OCI-LY3 (cell line): ENCODE data around the gene XRCC3.

Experiments
- EZH2phosphoT487 ChIP-seq: fragments of 200-600 bp; shearing (Covaris generic); IDR thresholded peaks from 2 replicates; pipeline ENCODE4 v1.6.1; 2018; ENCODE audit warnings: antibody characterized with exemption, mixed run types, low read depth
- TF ChIP-seq, protein P1 (sequence below): fragments of 200-600, 300-600 bp; sonication (generic); IDR thresholded peaks from 2 replicates; pipeline ENCODE4 v1.5.1; 2014; ENCODE audit warnings: antibody characterized with exemption, low read length, low read depth

DNA sequence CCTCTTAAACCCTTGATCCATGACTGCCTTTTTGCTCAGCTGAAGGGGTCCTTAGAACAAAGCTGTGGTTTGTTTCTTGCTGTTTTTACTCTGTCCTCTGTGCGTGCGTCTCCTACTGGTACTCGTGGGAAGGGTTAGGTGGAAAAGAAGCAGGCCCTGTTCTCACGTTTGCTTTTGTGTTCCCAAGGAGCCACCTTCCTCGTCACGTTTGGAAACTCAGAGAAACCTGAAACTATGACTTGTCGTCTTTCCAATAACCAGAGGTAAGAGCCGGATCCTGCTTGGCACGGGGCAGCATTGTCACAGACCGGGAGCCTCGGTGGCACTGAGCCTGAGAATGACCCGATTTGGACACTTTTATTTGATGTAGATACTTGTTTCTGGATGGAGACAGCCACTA is 13.5 kb upstream of the XRCC3 start:
- TF ChIP-seq, protein P1, sequence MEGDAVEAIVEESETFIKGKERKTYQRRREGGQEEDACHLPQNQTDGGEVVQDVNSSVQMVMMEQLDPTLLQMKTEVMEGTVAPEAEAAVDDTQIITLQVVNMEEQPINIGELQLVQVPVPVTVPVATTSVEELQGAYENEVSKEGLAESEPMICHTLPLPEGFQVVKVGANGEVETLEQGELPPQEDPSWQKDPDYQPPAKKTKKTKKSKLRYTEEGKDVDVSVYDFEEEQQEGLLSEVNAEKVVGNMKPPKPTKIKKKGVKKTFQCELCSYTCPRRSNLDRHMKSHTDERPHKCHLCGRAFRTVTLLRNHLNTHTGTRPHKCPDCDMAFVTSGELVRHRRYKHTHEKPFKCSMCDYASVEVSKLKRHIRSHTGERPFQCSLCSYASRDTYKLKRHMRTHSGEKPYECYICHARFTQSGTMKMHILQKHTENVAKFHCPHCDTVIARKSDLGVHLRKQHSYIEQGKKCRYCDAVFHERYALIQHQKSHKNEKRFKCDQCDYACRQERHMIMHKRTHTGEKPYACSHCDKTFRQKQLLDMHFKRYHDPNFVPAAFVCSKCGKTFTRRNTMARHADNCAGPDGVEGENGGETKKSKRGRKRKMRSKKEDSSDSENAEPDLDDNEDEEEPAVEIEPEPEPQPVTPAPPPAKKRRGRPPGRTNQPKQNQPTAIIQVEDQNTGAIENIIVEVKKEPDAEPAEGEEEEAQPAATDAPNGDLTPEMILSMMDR, result no peak
- no peak for TF ChIP-seq EZH2phosphoT487
